Lower lobe of right lung (tissue), 2 donors: Measurements from ENCODE around the gene C11orf71. TPM values are rescaled to one million over a fixed set of nuclear protein-coding genes. Genes with fewer than 3 reads are reported as not detected.

ENCODE experiments used
- ATAC-seq, 2 donors: fragments of 200-7000 bp; cut with Tn5 transposase; one replicate each; pipeline ENCODE4 v1.9.1; 2020 to 2022; ENCODE audit warnings: mild to moderate bottlenecking in 2 of 2, moderate library complexity in 2 of 2
- DNase-seq: peaks from one replicate; pipeline ENCODE4 v3.0.0-alpha.2; 2020
- H3K27ac ChIP-seq: fragments of 200-600 bp; one replicate; pipeline ENCODE4 v1.8.0; 2022
- H3K27me3 ChIP-seq: fragments of 200-600 bp; one replicate; pipeline ENCODE4 v1.8.0; 2022; ENCODE audit warnings: low read depth
- H3K36me3 ChIP-seq: fragments of 200-600 bp; one replicate; pipeline ENCODE4 v1.8.0; 2022; ENCODE audit warnings: mild to moderate bottlenecking
- H3K4me1 ChIP-seq: fragments of 200-600 bp; one replicate; pipeline ENCODE4 v1.8.0; 2022
- H3K4me3 ChIP-seq: fragments of 200-600 bp; one replicate; pipeline ENCODE4 v1.8.0; 2022; ENCODE audit warnings: mild to moderate bottlenecking
- H3K9me3 ChIP-seq: fragments of 200-600 bp; one replicate; pipeline ENCODE4 v1.8.0; 2022
- CTCF ChIP-seq: fragments of 200-600 bp; IDR thresholded peaks from one replicate; pipeline ENCODE4 v1.8.0; 2022; ENCODE audit warnings: antibody characterized with exemption, mild to moderate bottlenecking
- intact Hi-C: fragments of 100-400 bp; cut with DNase I; formaldehyde crosslinking; loops from one replicate; pipeline ENCODE4 v1.11.0; 2022
- total RNA-seq: library from RNA; stranded (reverse); fragmentation: NEBNext Ultra II Directional; extraction: Animal tissue kit (Norgen Biotek cat#: 25700); gene quantifications from one replicate; pipeline ENCODE4 v1.2.1, GENCODE V29; 2021
- donor health status: DM: no; HTN: yes; CAD: no; lungs with severe emphysema.

C11orf71 gene
- total RNA-seq, 1 donor from 2014 or later: 8.7 TPM

GRCh38 chr11:114386545-114386944 is 13.8 kb downstream of the C11orf71 start:
- Histone ChIP-seq H3K27me3 (no peaks in the 10 kb centered on the region), H3K27ac (no peak overlapping the region), H3K4me1 (no peaks in the 10 kb centered on the region), H3K36me3 (no peaks in the 10 kb centered on the region), H3K4me3 (no peak overlapping the region), H3K9me3 (no peaks in the 10 kb centered on the region)
- no peak for ATAC-seq
- TF ChIP-seq CTCF: no peak
- DNase-seq: no peak
- intact Hi-C loops: no loop called here

- Histone ChIP-seq H3K27me3 (no peaks in the 10 kb centered on the region), H3K36me3 (no peaks in the 10 kb centered on the region), H3K27ac (no peak overlapping the region), H3K4me3 (no peak overlapping the region), H3K4me1 (no peaks in the 10 kb centered on the region), H3K9me3 (no peaks in the 10 kb centered on the region)
- DNase-seq (no peak), ATAC-seq (no peak)
- no peak for TF ChIP-seq CTCF
- intact Hi-C loops: no loop called here
Observed at GRCh38 chr11:114386131-114386530, 14.2 kb downstream of the C11orf71 start.

- no peak for TF ChIP-seq CTCF
- intact Hi-C loops: no loop called here
- Histone ChIP-seq H3K27me3 (no peaks in the 10 kb centered on the region), H3K9me3 (no peaks in the 10 kb centered on the region), H3K4me1 (no peaks in the 10 kb centered on the region), H3K36me3 (no peaks in the 10 kb centered on the region), H3K27ac (no peak overlapping the region), H3K4me3 (no peak overlapping the region)
- ATAC-seq (no peak), DNase-seq (no peak)
Observed at GRCh38 chr11:114384487-114384886, 15.8 kb downstream of the C11orf71 start.

- ATAC-seq: no peak
- no peaks in the 10 kb centered on the region for H3K27me3 ChIP-seq
- H3K4me3 ChIP-seq: no peak overlapping the region
- TF ChIP-seq CTCF: no peak
- intact Hi-C loops: no loop called here
- H3K36me3 ChIP-seq: no peaks in the 10 kb centered on the region
- H3K27ac ChIP-seq: no peak overlapping the region
- no peak for DNase-seq
- H3K9me3 ChIP-seq: no peaks in the 10 kb centered on the region
- H3K4me1 ChIP-seq: no peaks in the 10 kb centered on the region
Observed at GRCh38 chr11:114382509-114382908, 17.8 kb downstream of the C11orf71 start.

GRCh38 chr11:114379394-114380069 is 20.8 kb downstream of the C11orf71 start:
- H3K4me3 ChIP-seq: no peak overlapping the region
- no peaks in the 10 kb centered on the region for H3K27me3 ChIP-seq
- DNase-seq: no peak
- no peak for TF ChIP-seq CTCF
- H3K27ac ChIP-seq: no peak overlapping the region
- ATAC-seq: no peak
- H3K4me1 ChIP-seq: no peaks in the 10 kb centered on the region
- intact Hi-C loops: no loop called here
- no peaks in the 10 kb centered on the region for H3K36me3 ChIP-seq
- no peaks in the 10 kb centered on the region for H3K9me3 ChIP-seq
